HG03378 (cell line): ENCODE data around the gene LY6G6D.

Experiments
- ATAC-seq: cut with Tn5 transposase; IDR thresholded peaks from one replicate; pipeline ENCODE4 v1.9.1; 2021; ENCODE audit warnings: mild to moderate bottlenecking, moderate library complexity; ENCODE audit not compliant: unreplicated experiment

Gene LY6G6D

GRCh38 chr6:31762356-31762755 is 47.2 kb downstream of the LY6G6D start, which contains the start of gene SAPCD1:
Gene SAPCD1, plus strand, starts transcription at chr6:31762656. Its CDS starts 399 bp downstream, at chr6:31763055.
- ATAC-seq, result no peak

- no peak for ATAC-seq
These were observed 47.9 kb downstream of the LY6G6D start for GRCh38 chr6:31762878-31763618.

- no peak for ATAC-seq
These were observed 48.4 kb downstream of the LY6G6D start for GRCh38 chr6:31763619-31763940.

GRCh38 chr6:31764198-31764597 is 49.0 kb downstream of the LY6G6D start:
- ATAC-seq, result no peak

GRCh38 chr6:31765559-31765909 is 50.4 kb downstream of the LY6G6D start:
- no peak for ATAC-seq

- ATAC-seq, result no peak
These were observed 51.0 kb downstream of the LY6G6D start for GRCh38 chr6:31765910-31766794.

GRCh38 chr6:31767096-31767645 is 52.0 kb downstream of the LY6G6D start:
- ATAC-seq, result no peak
